ENCODE results near the gene CHSY1. TPM values are rescaled to one million over a fixed set of nuclear protein-coding genes. Genes with fewer than 3 reads are reported as not detected.

CHSY1 gene
- total RNA-seq, 1 donor from 2014 or later, result 33.2 TPM

DNA sequence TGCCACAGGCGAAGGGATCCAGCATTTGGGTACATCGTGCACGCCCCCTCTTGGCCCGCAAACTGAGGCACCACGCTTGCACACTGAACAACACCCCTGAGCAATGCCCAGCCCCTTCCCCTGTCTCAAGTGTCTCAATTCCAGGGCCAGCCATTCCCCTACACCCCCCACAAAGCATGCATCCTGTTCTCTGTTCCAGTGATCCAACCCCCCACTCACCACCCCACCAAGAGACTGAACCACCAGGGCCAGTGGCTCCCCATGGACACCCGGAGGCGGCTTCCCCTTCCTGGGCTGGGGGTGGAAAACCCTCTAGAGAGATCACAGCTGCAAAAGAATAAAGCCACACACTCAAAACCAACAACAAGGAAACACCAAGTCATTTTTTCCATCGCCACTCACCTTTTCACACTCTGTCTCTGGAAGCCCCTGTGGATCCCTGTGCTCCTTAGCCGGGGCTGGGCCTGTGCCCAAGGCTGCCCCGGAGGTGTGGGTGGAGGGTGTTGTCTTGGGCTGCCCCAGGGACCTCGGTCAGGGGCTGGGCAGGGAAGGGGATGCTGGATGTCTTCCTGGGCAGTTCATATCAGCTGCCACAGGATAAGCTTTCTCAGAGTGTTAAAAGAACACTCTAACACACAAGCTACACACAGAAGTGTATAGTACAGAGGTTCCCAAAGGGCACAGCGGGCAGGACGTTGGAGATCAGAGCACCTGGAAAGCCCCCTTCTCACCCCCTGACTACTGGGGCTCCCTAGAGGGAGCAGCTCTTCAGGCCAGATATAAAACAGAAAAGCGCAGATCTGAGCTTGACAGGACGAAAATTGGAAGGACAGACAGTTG, 92.5 kb downstream of the CHSY1 start:
- Mint-ChIP-seq H3K9me3 (ENCODE audit: low read depth) (peaks cover 4% of the 10 kb centered on the region), H3K27ac (no peak overlapping the region), H3K4me1 (ENCODE audit: low read depth) (no peaks in the 10 kb centered on the region), H3K27me3 (no peaks in the 10 kb centered on the region), H3K36me3 (ENCODE audit: insufficient read depth) (no peaks in the 10 kb centered on the region), H3K4me3 (ENCODE audit: low read depth) (no peak overlapping the region)
- TF ChIP-seq, protein P1, sequence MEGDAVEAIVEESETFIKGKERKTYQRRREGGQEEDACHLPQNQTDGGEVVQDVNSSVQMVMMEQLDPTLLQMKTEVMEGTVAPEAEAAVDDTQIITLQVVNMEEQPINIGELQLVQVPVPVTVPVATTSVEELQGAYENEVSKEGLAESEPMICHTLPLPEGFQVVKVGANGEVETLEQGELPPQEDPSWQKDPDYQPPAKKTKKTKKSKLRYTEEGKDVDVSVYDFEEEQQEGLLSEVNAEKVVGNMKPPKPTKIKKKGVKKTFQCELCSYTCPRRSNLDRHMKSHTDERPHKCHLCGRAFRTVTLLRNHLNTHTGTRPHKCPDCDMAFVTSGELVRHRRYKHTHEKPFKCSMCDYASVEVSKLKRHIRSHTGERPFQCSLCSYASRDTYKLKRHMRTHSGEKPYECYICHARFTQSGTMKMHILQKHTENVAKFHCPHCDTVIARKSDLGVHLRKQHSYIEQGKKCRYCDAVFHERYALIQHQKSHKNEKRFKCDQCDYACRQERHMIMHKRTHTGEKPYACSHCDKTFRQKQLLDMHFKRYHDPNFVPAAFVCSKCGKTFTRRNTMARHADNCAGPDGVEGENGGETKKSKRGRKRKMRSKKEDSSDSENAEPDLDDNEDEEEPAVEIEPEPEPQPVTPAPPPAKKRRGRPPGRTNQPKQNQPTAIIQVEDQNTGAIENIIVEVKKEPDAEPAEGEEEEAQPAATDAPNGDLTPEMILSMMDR (IDR thresholded peaks at IDR 0.05; ENCODE audit: unreplicated experiment), result no peak
- DNase-seq (ENCODE audit: low spot score, unreplicated experiment), result no peak

DNA sequence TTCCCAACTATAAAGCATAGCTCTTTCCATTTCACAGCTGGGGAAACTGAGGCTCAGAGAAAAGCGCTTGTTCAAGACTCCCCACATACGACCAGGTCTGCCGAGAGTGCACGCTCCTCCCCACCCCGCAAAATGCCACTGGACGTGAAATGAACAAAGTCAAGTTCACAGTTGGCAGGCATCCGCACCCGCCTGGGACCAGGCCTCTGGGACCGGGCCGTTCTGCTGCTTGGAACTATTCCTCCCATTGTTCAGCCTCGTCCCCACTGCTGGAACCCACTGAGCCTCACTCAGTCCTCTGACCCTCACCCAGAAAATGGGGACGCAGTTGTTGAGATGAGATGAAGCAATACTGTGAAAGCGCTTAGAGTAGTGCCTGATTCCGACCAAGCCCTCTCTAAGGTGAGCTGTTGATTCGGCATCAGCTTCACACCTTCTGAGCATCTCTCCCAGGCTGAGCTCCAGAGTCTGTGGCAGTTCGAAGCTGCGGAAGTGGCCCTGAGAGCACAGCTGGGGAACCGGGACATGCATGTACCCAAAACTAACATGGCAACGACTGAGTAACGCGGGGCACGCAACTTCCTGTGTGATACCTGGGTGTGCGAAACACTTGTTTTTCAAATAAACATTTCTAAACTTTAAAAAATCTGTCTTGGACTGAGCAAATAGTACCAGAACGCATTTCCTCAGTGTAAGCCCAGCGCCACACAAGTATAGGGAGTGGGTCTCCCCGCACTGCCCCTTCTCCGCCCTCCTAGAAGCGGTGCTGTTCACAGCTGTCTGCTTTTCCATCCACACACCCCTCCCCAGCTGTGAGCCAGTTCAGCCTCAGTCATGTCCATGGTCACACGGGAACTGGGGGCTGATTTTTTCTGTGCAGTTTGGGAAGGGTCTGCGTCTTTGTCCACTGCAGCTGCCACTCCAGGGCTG, 93.4 kb downstream of the CHSY1 start:
- TF ChIP-seq, protein P1 (IDR thresholded peaks at IDR 0.05; ENCODE audit: unreplicated experiment), result no peak
- no peaks in the 10 kb centered on the region for H3K4me1 Mint-ChIP-seq (ENCODE audit: low read depth)
- no peaks in the 10 kb centered on the region for H3K36me3 Mint-ChIP-seq (ENCODE audit: insufficient read depth)
- H3K27ac Mint-ChIP-seq, result no peak overlapping the region
- H3K9me3 Mint-ChIP-seq (ENCODE audit: low read depth), result no peaks in the 10 kb centered on the region
- H3K4me3 Mint-ChIP-seq (ENCODE audit: low read depth), result no peak overlapping the region
- no peak for DNase-seq (ENCODE audit: low spot score, unreplicated experiment)
- H3K27me3 Mint-ChIP-seq, result no peaks in the 10 kb centered on the region

DNA sequence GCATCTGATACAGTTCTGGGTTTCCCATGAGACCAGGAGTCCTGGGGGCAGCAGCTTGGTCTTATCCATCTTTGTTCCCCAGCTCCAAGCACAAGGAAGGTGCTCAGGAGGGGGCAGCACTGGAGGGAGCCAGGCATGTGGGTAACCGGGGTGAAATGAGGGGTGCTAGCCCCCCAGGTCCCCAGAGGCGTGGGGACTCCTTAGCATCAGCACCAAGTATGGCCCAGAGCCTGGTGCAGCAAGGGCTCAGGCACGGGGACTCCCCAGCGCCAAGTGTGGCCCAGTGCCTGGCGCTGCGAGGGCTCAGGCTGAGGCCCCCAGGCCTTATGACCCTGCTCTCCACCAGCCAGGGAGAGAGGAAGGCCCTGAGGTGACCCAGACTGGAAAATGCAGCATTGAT, 94.1 kb downstream of the CHSY1 start:
- no peak for DNase-seq (ENCODE audit: low spot score, unreplicated experiment)
- TF ChIP-seq, protein P1 (IDR thresholded peaks at IDR 0.05; ENCODE audit: unreplicated experiment), result no peak
- Mint-ChIP-seq H3K9me3 (ENCODE audit: low read depth) (no peaks in the 10 kb centered on the region), H3K36me3 (ENCODE audit: insufficient read depth) (no peaks in the 10 kb centered on the region), H3K4me3 (ENCODE audit: low read depth) (no peak overlapping the region), H3K27me3 (no peaks in the 10 kb centered on the region), H3K27ac (no peak overlapping the region), H3K4me1 (ENCODE audit: low read depth) (no peaks in the 10 kb centered on the region)

DNA sequence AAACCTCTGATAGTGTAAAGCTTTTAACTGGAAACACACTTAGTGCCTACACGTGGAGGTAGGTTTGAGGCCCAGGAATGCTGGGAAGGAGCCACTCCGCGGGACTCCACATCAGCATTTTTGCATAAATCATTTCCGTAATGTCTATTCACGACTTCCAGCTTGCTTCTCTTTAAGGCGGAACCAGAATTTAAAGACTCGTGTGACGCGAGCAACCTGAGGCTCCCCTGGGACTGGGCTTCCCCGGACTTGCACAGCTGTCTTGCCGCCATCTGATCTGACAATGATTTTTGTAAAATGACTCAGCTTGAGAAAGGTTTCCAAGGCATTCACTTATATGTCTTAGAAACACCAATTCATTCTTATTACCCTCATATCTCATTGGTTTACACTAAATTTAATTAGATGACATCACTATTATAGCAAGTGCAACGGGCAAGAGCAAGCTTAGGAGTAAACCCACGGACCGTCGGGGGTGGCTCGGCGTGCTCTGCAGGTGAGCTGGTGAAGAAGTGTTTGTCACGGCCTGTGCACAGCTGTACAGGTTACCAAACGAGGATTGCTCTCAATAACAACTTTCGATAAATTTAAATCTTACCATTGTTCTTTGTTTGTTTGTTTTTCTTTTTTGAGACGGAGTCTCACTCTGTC, 95.2 kb downstream of the CHSY1 start:
- no peak overlapping the region for H3K4me3 Mint-ChIP-seq (ENCODE audit: low read depth)
- H3K27me3 Mint-ChIP-seq, result no peaks in the 10 kb centered on the region
- DNase-seq (ENCODE audit: low spot score, unreplicated experiment), result no peak
- no peaks in the 10 kb centered on the region for H3K4me1 Mint-ChIP-seq (ENCODE audit: low read depth)
- no peaks in the 10 kb centered on the region for H3K36me3 Mint-ChIP-seq (ENCODE audit: insufficient read depth)
- H3K27ac Mint-ChIP-seq, result no peak overlapping the region
- no peaks in the 10 kb centered on the region for H3K9me3 Mint-ChIP-seq (ENCODE audit: low read depth)
- TF ChIP-seq, protein P1 (IDR thresholded peaks at IDR 0.05; ENCODE audit: unreplicated experiment), result no peak

DNA sequence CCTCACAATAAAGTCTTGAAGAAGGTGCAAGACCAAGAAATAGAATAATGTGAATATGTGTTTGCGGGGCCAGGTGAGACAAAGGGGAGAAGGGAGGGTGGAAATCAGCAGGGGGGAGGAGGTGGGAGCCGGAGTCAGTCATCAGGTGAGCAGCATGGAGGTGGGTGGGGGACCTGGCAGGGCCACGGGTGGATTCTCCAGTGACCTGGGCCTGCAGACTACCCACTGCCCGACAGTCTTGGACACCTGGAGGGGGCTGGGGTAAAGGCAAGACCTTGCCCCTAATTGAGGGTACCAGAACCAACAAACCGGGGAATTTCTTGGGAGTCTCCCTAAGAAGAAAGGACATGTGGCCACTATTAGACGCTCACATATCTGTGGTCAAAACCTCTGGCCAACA, 95.8 kb downstream of the CHSY1 start:
- Mint-ChIP-seq H3K9me3 (ENCODE audit: low read depth) (no peaks in the 10 kb centered on the region), H3K27ac (no peak overlapping the region)

More for the DNA sequence above, 95.8 kb downstream of the CHSY1 start:
- H3K4me3 Mint-ChIP-seq (ENCODE audit: low read depth), result no peak overlapping the region
- TF ChIP-seq, protein P1 (IDR thresholded peaks at IDR 0.05; ENCODE audit: unreplicated experiment), result no peak
- DNase-seq (ENCODE audit: low spot score, unreplicated experiment), result no peak
- H3K27me3 Mint-ChIP-seq, result no peaks in the 10 kb centered on the region
- no peaks in the 10 kb centered on the region for H3K36me3 Mint-ChIP-seq (ENCODE audit: insufficient read depth)
- no peaks in the 10 kb centered on the region for H3K4me1 Mint-ChIP-seq (ENCODE audit: low read depth)

Measured in progenitor cell of endocrine pancreas (in vitro differentiated cells).